Natural killer cell (primary cell): Measurements from ENCODE around the gene E2F4. TPM values are rescaled to one million over a fixed set of nuclear protein-coding genes. Genes with fewer than 3 reads are reported as not detected.
A peak's percentile ranks its signal among the peaks of the same experiment; 100 is the strongest.

Experiments used
- ATAC-seq, 3 donors: fragments of 150-1000 bp in 2 of 3; fragments of 200-7000 bp in 1 of 3; cut with Tn5 transposase; 1 replicate in 1 of 3; 2 replicates in 2 of 3; pipeline ENCODE4 v1.10.0; 2021; ENCODE audit warnings: mild to moderate bottlenecking in 2 of 3, moderate library complexity in 2 of 3
- DNase-seq, 2 donors: peaks; one replicate each; pipeline versions ENCODE4 v3.0.0 to v3.0.0-alpha.2; 2013 to 2021; ENCODE audit warnings: mixed read lengths in 1 of 2
- H3K27ac ChIP-seq: one replicate; pipeline ENCODE4 v1.5.1; 2013; ENCODE audit warnings: mild to moderate bottlenecking, low read length
- H3K27me3 ChIP-seq: one replicate; pipeline ENCODE4 v1.6.1; 2013; ENCODE audit warnings: low read length; ENCODE audit not compliant: control insufficient read depth, insufficient read depth
- H3K36me3 ChIP-seq: one replicate; pipeline ENCODE4 v1.6.1; 2013; ENCODE audit warnings: low read length; ENCODE audit not compliant: control insufficient read depth, insufficient read depth
- H3K4me1 ChIP-seq: one replicate; pipeline ENCODE4 v1.6.1; 2013; ENCODE audit warnings: low read length; ENCODE audit not compliant: control insufficient read depth, insufficient read depth
- H3K4me3 ChIP-seq: one replicate; pipeline ENCODE4 v1.5.1; 2013; ENCODE audit warnings: low read length
- H3K9me3 ChIP-seq: one replicate; pipeline ENCODE4 v1.6.1; 2013; ENCODE audit warnings: low read length; ENCODE audit not compliant: control insufficient read depth, insufficient read depth
- H3K27ac Mint-ChIP-seq, 2 donors: one replicate each; pipeline ENCODE4 v1.8.0; 2022; ENCODE audit warnings: mild to moderate bottlenecking in 2 of 2, mixed read lengths in 2 of 2, moderate library complexity in 1 of 2
- H3K27me3 Mint-ChIP-seq, 2 donors: one replicate each; pipeline ENCODE4 v1.8.0; 2022; ENCODE audit warnings: low read depth in 2 of 2, mixed read lengths in 2 of 2
- H3K36me3 Mint-ChIP-seq: one replicate; pipeline ENCODE4 v1.8.0; 2022; ENCODE audit warnings: mixed read lengths
- H3K4me1 Mint-ChIP-seq, 2 donors: one replicate each; pipeline ENCODE4 v1.8.0; 2022; ENCODE audit warnings: mixed read lengths in 2 of 2
- H3K4me3 Mint-ChIP-seq: one replicate; pipeline ENCODE4 v1.8.0; 2022; ENCODE audit warnings: mild to moderate bottlenecking, moderate library complexity, mixed read lengths
- H3K9me3 Mint-ChIP-seq, 2 donors: one replicate each; pipeline ENCODE4 v1.8.0; 2022; ENCODE audit warnings: mixed read lengths in 2 of 2
- WGBS: methylation state at CpG from one replicate; pipeline ENCODE4 v1.1.7; 2013; ENCODE audit warnings: missing lambda C conversion rate; ENCODE audit not compliant: insufficient coverage; 5-methylcytosine and 5-hydroxymethylcytosine counted together
- intact Hi-C: fragments of 100-400 bp; cut with micrococcal nuclease; formaldehyde crosslinking; loops from one replicate; pipeline ENCODE4 v1.14.2; 2022
- total RNA-seq, 4 donors: library from RNA; stranded (reverse); fragments of 120-200 nt in 1 of 4; gene quantifications; one replicate each; pipeline versions ENCODE4 v1.2.3 to v1.2.4, GENCODE V29; 2013 to 2022
- TF ChIP-seq, protein P1 (sequence below): fragments of 200-600 bp; IDR thresholded peaks from one replicate; pipeline ENCODE4 v1.8.0; 2022; ENCODE audit warnings: antibody characterized with exemption

The E2F4 gene
- total RNA-seq, 3 donors from 2014 or later (not counting 1 experiment from before 2014, with no cell fraction given): 57.6 to 91.7 (median 74.5) TPM

DNA sequence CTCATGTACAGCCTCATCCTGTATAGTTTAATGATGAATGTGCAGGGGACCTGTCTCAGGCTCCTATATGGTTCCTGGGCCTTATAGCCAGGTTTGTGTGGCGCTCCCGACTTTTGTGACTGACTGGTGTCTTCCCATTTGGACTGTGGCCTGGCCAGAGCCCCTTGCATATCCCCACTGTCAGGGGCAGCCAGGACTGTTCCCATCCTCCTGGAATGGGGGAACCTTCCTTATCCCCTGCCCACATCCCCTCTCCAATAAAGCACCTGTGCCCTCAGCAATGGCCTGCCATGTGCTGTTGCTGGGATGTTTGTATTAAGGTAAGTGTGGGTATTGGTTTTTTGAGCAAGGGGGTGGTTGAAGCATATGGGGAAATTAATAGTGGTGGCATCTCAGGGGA, 43.7 kb upstream of the E2F4 start:
- H3K4me1 ChIP-seq: peaks cover 8% of the 10 kb centered on the region
- H3K4me3 ChIP-seq: no peak overlapping the region
- DNase-seq (no peak), ATAC-seq (no peak)
- Mint-ChIP-seq H3K27ac (no peak overlapping the region), H3K27me3 (peaks cover 6 to 17% of the 10 kb centered on the region in 2 donors), H3K4me1 (peaks cover 0 to 13% of the 10 kb centered on the region in 2 donors), H3K36me3 (no peaks in the 10 kb centered on the region), H3K9me3 (no peaks in the 10 kb centered on the region), H3K4me3 (no peak overlapping the region)
- TF ChIP-seq, protein P1, sequence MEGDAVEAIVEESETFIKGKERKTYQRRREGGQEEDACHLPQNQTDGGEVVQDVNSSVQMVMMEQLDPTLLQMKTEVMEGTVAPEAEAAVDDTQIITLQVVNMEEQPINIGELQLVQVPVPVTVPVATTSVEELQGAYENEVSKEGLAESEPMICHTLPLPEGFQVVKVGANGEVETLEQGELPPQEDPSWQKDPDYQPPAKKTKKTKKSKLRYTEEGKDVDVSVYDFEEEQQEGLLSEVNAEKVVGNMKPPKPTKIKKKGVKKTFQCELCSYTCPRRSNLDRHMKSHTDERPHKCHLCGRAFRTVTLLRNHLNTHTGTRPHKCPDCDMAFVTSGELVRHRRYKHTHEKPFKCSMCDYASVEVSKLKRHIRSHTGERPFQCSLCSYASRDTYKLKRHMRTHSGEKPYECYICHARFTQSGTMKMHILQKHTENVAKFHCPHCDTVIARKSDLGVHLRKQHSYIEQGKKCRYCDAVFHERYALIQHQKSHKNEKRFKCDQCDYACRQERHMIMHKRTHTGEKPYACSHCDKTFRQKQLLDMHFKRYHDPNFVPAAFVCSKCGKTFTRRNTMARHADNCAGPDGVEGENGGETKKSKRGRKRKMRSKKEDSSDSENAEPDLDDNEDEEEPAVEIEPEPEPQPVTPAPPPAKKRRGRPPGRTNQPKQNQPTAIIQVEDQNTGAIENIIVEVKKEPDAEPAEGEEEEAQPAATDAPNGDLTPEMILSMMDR: no peak
- H3K27me3 ChIP-seq: peaks cover 7% of the 10 kb centered on the region
- 95% methylated on average over 2 of the region's 2 CpGs for WGBS
- intact Hi-C loops: no loop called here
- no peak overlapping the region for H3K27ac ChIP-seq
- no peaks in the 10 kb centered on the region for H3K9me3 ChIP-seq
- H3K36me3 ChIP-seq: peaks cover 34% of the 10 kb centered on the region

DNA sequence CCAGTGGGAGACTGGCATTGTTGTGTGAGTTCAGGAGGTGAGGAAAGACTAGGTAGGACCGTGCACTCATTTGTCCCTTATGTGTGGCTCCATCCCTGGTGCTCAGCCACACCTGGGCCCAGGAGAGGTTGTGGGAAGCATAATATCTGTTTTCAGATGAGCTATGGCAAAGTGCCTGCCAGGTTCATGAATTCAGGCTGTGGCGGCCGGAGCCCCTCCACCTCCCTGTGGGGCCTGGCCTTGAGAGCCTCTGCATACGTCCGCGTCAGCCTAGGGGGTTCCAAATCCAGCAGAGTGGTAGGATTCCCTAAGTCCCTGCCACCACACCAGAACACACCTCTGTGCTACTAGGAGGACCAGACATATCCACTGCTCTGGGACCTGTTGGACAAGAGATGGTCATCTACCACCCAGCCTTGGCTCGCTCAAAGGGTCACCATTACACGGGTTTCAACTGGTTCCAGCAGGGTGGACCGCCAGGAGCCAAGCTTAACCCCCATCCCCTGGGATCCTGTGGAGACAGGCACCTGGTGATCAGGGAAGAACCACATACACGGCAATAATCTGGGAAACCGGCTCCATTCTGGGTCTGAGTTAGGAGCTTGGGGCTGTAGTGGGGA, 43.2 kb upstream of the E2F4 start:
- Histone ChIP-seq H3K36me3 (peaks cover 30% of the 10 kb centered on the region), H3K27me3 (peaks cover 7% of the 10 kb centered on the region), H3K27ac (no peak overlapping the region), H3K9me3 (no peaks in the 10 kb centered on the region), H3K4me1 (peaks cover 8% of the 10 kb centered on the region), H3K4me3 (no peak overlapping the region)
- no peak overlapping the region for H3K27ac Mint-ChIP-seq
- no peak for DNase-seq
- WGBS: 98% methylated on average over 11 of the region's 11 CpGs
- no peak for ATAC-seq
- intact Hi-C loops: no loop called here
- peak overlapping the region; percentile 45 for H3K4me3 Mint-ChIP-seq
- TF ChIP-seq, protein P1: no peak
- H3K36me3 Mint-ChIP-seq: no peaks in the 10 kb centered on the region
- no peaks in the 10 kb centered on the region for H3K9me3 Mint-ChIP-seq
- peaks cover 7 to 20% of the 10 kb centered on the region in 2 donors for H3K27me3 Mint-ChIP-seq
- H3K4me1 Mint-ChIP-seq: peaks cover 0 to 14% of the 10 kb centered on the region in 2 donors

DNA sequence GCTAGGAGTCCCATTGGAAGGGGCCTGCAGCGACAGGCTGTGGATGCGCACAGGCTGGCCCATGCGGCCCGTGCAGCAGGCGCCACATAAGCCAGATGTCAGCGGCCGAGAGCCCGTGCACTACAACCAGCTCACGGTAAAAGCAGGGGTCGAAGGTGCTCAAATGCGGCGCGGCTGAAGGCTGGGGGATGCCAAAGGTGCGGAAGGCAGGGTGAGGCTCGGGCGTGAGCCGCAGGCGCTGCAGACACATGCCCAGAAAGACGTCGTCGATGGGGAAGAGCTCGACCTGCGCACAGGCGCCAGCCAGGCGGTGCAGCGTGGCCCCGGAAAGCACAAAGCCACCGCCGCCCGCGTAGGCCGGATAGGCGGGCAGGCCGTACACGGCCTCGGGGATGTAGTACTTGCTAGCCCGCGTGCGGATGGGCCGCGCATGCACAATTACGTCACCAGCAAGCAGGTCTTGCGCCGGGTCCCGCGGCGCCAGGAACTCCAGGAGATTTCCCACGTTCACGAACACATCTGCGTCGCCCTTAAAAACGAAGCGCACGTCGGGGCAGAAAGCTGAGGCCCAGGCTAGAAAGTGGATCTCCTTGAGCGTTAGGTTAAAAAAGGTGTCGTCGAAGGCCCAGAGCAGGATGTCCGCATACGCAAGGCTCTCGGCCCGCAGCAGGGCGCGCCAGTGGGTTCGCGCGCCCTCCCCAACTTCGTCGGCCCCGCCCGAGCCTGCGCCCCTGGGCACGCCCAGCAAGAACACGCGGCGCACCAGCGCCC, 42.5 kb upstream of the E2F4 start:
- H3K27ac Mint-ChIP-seq: no peak overlapping the region
- Histone ChIP-seq H3K9me3 (no peaks in the 10 kb centered on the region), H3K36me3 (peaks cover 25% of the 10 kb centered on the region), H3K27me3 (peaks cover 7% of the 10 kb centered on the region), H3K4me3 (no peak overlapping the region), H3K4me1 (peaks cover 8% of the 10 kb centered on the region), H3K27ac (no peak overlapping the region)
- intact Hi-C loops: no loop called here
- H3K36me3 Mint-ChIP-seq: no peaks in the 10 kb centered on the region
- 81% methylated on average over 77 of the region's 77 CpGs for WGBS
- H3K27me3 Mint-ChIP-seq: peaks cover 7 to 21% of the 10 kb centered on the region in 2 donors
- H3K4me1 Mint-ChIP-seq: peaks cover 0 to 14% of the 10 kb centered on the region in 2 donors
- TF ChIP-seq, protein P1: no peak
- peak overlapping the region; percentile 45 for H3K4me3 Mint-ChIP-seq
- no peak for DNase-seq
- no peaks in the 10 kb centered on the region for H3K9me3 Mint-ChIP-seq
- ATAC-seq: no peak
